Subcutaneous abdominal adipose tissue (tissue), 5 donors: Measurements from ENCODE around the gene COA1.

Experiments used
- H3K27ac ChIP-seq: one replicate; pipeline ENCODE4 v1.7.0; 2013; ENCODE audit warnings: low read depth, mild to moderate bottlenecking, inconsistent platforms, low read length, moderate library complexity
- H3K27me3 ChIP-seq, 5 donors: one replicate each; pipeline ENCODE4 v1.7.0; 2013; ENCODE audit warnings: low read length in 5 of 5, inconsistent platforms in 1 of 5; ENCODE audit not compliant: control insufficient read depth in 5 of 5, insufficient read depth in 4 of 5
- H3K36me3 ChIP-seq, 5 donors: one replicate each; pipeline ENCODE4 v1.7.0; 2013; ENCODE audit warnings: low read length in 5 of 5; ENCODE audit not compliant: control insufficient read depth in 5 of 5, insufficient read depth in 5 of 5
- H3K4me1 ChIP-seq, 5 donors: one replicate each; pipeline ENCODE4 v1.7.0; 2013; ENCODE audit warnings: low read length in 5 of 5, mild to moderate bottlenecking in 3 of 5, moderate library complexity in 1 of 5; ENCODE audit not compliant: control insufficient read depth in 5 of 5, insufficient read depth in 5 of 5
- H3K4me3 ChIP-seq, 5 donors: one replicate each; pipeline ENCODE4 v1.7.0; 2013; ENCODE audit warnings: low read length in 5 of 5, low read depth in 1 of 5
- H3K9ac ChIP-seq, 5 donors: one replicate each; pipeline ENCODE4 v1.7.0; 2013; ENCODE audit warnings: low read length in 5 of 5, mild to moderate bottlenecking in 4 of 5, moderate library complexity in 3 of 5
- H3K9me3 ChIP-seq, 5 donors: one replicate each; pipeline ENCODE4 v1.7.0; 2013; ENCODE audit warnings: low read length in 5 of 5; ENCODE audit not compliant: control insufficient read depth in 5 of 5
- donor health status: healthy.
- donor health status: healthy.
- donor health status: healthy.
- donor health status: healthy.
- donor health status: healthy.

Gene COA1

DNA sequence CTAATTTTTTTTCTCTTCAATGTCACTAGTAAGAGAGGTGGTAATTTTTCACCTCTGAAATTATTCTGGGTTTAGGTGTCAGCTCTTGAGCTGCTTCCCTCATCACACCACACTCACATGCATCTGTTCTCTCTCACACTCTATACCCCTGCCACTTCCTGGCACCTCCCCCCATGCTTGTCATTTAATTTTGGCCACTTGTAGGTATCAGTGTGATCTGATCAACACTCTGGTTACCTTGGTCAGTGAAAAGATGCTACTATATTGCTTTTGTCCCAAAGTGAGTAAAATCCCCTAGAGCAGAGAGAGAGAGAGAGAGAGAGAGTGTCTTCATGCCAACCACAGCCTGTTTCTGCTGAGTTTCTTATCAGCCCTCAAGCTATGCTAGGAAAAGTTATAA, 103.9 kb downstream of the COA1 start:
- Histone ChIP-seq H3K27ac (no peak overlapping the region), H3K4me3 (no peak overlapping the region), H3K36me3 (peaks cover 11 to 34% (median 12%) of the 10 kb centered on the region in 5 donors)

DNA sequence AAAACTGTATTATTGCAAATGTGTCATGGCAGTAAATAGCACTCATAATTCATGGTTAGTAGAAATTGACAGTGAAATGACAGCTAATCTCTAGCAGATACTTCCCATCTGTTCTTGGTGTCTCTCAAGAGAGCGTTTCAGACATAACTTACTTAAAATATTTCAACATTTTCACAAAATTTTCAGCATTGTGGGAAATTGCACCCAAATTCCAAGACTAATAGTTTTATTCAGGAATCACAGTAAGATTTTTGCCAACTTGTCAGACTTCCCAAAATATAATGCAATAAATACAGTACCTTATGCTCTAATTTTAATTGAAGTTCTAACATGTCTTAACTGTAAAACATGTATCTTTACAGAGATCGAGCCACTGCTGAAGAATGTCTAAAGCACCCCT, 105.2 kb downstream of the COA1 start:
- H3K4me1 ChIP-seq: peaks cover 0 to 10% (median 2%) of the 10 kb centered on the region in 5 donors
- no peaks in the 10 kb centered on the region for H3K9me3 ChIP-seq
- no peak overlapping the region for H3K4me3 ChIP-seq
- H3K27me3 ChIP-seq: no peaks in the 10 kb centered on the region
- H3K27ac ChIP-seq: peak overlapping the region; percentile 56
- peaks cover 12 to 35% (median 18%) of the 10 kb centered on the region in 5 donors for H3K36me3 ChIP-seq
- no peak overlapping the region for H3K9ac ChIP-seq

More for the DNA sequence above, 103.9 kb downstream of the COA1 start:
- Histone ChIP-seq H3K9me3 (no peaks in the 10 kb centered on the region), H3K9ac (no peak overlapping the region), H3K4me1 (peaks cover 0 to 10% (median 2%) of the 10 kb centered on the region in 5 donors), H3K27me3 (no peaks in the 10 kb centered on the region)

DNA sequence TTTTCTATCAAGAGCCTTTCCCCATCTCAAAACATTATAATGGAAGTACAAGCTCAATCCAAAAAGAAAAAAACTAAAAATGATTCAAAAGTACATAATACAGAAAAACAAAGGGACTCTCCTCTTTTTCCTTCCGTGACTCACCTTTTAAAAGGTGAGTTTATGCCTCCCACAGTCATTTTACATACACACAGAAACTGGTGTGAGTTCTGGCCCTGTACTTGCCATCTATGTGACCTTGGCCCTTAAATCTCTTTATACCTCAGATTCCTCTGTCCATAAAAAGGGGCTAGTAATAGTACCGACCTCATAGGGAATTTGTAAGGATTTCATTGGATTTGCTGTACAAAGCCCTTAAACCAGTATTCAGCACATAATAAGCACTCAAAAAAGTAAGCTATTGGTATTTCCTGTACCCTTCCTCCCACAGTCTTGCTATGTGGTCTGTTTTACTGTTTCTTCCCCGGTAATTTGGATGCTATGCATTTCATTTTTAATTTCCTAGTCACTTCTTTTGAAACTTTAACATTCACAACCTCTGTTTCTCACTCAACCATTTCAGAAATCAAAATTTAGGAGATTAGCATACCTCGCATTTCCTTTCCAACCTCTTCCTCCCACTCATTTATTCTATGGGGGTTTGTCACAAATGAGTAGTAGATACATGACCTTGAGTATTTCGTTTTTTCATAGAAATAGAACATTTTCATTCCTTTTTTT, 107.4 kb downstream of the COA1 start:
- no peaks in the 10 kb centered on the region for H3K27me3 ChIP-seq
- no peak overlapping the region for H3K4me3 ChIP-seq
- H3K9me3 ChIP-seq: no peaks in the 10 kb centered on the region
- H3K27ac ChIP-seq: no peak overlapping the region
- peaks cover 18 to 38% (median 23%) of the 10 kb centered on the region in 5 donors for H3K36me3 ChIP-seq
- H3K9ac ChIP-seq: no peak overlapping the region
- H3K4me1 ChIP-seq: peaks cover 0 to 10% (median 2%) of the 10 kb centered on the region in 5 donors

DNA sequence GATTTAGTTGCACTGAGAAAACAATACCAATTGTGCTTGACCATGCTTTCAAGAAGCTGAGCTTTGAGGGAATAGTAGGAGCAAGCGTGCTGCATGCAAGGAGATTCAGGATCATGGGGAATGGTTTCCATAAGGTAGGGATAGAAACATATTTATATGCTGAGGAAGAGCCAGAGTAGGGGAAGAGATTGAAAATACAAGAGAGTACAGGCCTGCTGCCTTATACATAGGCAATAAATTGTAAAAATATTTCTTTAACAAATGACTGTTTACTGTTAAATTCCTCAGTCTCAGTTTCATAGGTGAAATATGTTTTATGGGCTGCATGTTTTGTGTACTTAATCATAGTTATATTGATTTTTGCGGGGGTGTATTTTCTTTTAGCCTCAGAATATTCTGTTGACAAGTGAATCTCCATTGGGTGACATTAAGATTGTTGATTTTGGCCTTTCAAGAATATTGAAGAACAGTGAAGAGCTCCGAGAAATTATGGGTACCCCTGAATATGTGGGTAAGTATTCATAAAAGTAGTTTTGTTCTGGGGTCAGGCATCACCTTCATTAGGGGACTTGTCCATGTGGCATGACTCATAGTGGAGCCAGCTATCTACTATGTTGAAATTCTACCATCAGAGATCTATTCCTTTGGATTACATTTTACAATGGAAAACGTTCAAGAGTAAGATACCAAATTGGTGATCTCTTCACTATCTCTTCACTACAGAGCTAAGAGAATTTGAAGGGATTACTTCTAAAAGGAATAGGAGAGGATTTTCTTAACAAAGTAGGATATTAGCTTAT, 109.9 kb downstream of the COA1 start:
- no peaks in the 10 kb centered on the region for H3K9me3 ChIP-seq
- H3K4me1 ChIP-seq: peaks cover 0 to 8% (median 7%) of the 10 kb centered on the region in 5 donors
- no peak overlapping the region for H3K4me3 ChIP-seq
- H3K36me3 ChIP-seq: peaks cover 14 to 27% (median 18%) of the 10 kb centered on the region in 5 donors
- no peaks in the 10 kb centered on the region for H3K27me3 ChIP-seq
- no peak overlapping the region for H3K27ac ChIP-seq
- no peak overlapping the region for H3K9ac ChIP-seq

DNA sequence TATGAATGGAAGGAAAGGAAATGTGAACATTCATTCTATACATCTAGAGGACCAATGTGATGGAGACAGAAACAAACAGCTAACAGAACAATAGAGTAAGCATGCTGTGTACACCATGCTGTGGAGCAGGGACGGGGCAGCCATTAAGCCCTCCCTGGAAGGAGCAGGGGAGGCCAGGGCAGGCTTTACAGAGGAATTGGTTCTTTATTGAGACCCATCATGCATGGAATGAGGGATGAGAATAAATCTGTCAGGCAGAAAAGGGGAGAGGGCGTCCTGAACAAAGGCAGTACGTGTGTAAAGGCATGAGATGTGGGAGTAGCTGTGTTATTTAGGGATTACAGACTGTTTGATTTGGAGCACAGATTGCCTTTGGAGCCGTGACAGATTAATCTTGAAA, 111.2 kb downstream of the COA1 start:
- H3K36me3 ChIP-seq: peaks cover 13 to 22% (median 18%) of the 10 kb centered on the region in 5 donors

DNA sequence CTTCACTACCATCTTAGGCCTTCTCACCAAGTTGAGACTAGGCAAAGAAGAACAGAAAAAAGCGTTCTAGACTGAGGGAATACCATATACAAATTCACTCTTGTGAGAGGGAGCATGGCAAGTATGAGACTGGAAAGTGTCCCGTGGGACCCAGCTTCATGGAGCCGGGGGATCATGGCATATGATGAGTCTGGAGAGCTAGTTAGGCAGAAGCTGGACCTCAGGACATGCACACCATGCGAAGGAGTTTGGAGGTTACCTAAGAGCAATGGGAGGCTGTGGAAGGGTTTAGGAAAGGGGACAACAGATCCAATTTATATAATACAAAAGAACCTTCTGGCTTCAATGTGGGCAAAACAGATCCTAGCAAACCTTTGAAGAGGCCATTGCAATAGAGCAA, 112.3 kb downstream of the COA1 start:
- Histone ChIP-seq H3K27ac (no peak overlapping the region), H3K4me1 (peaks cover 0 to 18% (median 11%) of the 10 kb centered on the region in 5 donors), H3K9me3 (no peaks in the 10 kb centered on the region), H3K27me3 (no peaks in the 10 kb centered on the region), H3K9ac (no peak overlapping the region), H3K4me3 (no peak overlapping the region), H3K36me3 (peaks cover 13 to 25% (median 18%) of the 10 kb centered on the region in 5 donors)

More for the DNA sequence above, 111.2 kb downstream of the COA1 start:
- no peak overlapping the region for H3K4me3 ChIP-seq
- no peak overlapping the region for H3K9ac ChIP-seq
- H3K9me3 ChIP-seq: no peaks in the 10 kb centered on the region
- no peaks in the 10 kb centered on the region for H3K27me3 ChIP-seq
- peaks cover 0 to 8% (median 5%) of the 10 kb centered on the region in 5 donors for H3K4me1 ChIP-seq
- no peak overlapping the region for H3K27ac ChIP-seq

DNA sequence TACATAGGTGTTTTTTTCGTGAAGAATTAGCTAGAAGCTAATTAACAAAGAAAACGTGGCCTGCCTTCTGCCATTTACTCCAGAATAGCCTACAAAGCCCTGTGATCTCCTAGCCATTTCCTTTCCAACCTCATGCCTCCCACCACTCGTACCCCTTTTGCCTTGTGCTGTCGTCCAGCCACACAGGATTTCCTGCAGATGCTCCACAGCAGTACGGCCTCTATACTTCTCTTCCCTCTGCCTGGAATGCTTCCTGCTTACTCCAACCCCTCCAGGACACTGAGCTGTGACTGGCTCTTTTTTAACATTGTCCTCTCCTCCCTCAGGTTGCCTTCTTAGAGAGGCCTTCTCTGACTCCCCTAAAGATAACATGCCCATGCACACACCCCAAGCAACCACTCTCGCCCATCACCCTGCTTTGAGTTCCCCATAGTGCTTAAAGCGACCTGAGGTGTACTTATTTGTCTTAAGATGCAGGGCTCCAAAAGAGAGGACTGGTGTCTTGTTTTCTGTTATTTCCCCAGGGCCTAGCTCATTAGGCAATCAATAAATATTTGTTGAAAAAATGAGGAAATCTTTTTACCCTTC, 113.7 kb downstream of the COA1 start:
- Histone ChIP-seq H3K36me3 (peaks cover 9 to 27% (median 16%) of the 10 kb centered on the region in 5 donors), H3K4me1 (peaks cover 0 to 19% (median 11%) of the 10 kb centered on the region in 5 donors), H3K9me3 (no peaks in the 10 kb centered on the region), H3K27me3 (no peaks in the 10 kb centered on the region), H3K27ac (no peak overlapping the region), H3K4me3 (no peak overlapping the region), H3K9ac (no peak overlapping the region)

DNA sequence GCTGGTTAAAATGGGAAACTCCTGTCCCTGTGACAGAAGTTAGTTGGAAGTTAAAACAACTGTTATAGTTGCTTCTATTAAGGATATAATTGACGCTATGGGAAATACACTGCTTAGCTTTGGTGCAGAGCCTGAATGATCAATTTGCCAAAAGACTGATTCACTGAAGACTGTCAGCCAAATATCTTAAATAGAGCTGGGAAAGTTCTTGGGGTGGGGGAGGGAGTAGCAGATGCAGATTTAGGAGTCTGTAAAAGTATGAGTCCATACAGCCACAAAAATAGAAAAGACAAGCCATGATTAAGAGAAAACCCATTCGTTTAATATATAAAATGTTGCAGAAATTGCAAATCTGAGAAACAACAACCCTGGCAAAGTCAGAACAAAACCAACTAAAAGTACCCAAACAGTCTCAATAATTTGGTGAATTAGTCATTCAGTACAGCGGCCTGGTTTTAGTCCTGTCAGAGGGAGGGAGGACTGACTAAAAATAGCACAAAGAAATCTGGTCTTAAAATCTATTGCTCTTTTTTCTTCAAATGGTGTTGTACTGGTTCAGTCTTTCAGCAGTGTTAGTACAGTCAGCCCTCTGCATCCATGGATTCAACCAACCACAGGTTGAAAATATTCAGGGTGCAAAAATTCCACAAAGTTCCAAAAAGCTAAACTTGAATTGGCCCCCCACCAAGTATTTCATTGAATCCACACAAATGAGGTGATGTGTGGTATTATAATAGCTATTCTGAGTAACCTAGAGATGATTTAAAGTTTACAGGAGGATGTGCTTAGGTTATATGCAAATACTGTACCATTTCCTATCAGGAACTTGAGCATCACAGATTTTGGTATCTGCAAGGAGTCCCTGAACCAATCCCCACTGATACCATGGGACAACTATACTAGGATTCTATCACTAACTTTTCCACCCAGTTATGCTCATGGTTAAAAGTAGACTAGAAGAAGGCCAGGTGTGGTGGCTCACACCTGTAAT, 116.4 kb downstream of the COA1 start:
- Histone ChIP-seq H3K9me3 (no peaks in the 10 kb centered on the region), H3K9ac (no peak overlapping the region), H3K27me3 (no peaks in the 10 kb centered on the region), H3K4me3 (no peak overlapping the region), H3K36me3 (peaks cover 11 to 30% (median 20%) of the 10 kb centered on the region in 5 donors), H3K4me1 (peaks cover 0 to 19% (median 11%) of the 10 kb centered on the region in 5 donors), H3K27ac (peak overlapping the region; percentile 8)

DNA sequence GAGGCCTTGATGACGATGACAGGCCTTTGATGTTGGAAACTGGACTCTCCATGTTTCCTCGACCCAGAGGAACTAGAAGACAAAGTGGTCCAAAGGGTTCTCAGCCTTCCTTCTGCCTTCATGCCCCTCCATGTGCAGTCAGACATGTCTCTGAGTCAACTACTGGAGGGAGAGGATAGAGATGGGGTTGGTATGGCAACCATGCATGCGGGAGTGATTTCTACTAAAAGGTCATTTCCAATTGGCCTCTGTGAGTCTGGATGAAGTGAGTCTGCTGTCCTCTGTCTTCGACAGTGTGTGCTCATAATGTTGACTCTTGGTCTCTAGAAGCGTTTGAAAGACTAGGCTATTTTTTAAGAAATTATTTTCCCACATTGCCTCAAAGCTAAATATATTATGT, 117.2 kb downstream of the COA1 start:
- H3K9me3 ChIP-seq: no peaks in the 10 kb centered on the region
- H3K36me3 ChIP-seq: peaks cover 11 to 29% (median 16%) of the 10 kb centered on the region in 5 donors
- H3K27me3 ChIP-seq: no peaks in the 10 kb centered on the region
- peak overlapping the region; percentile 8 for H3K27ac ChIP-seq
- no peak overlapping the region for H3K4me3 ChIP-seq
- peaks cover 0 to 19% (median 11%) of the 10 kb centered on the region in 5 donors for H3K4me1 ChIP-seq
- H3K9ac ChIP-seq: no peak overlapping the region
